Measurements from ENCODE around the gene DDX10. TPM values are rescaled to one million over a fixed set of nuclear protein-coding genes. Genes with fewer than 3 reads are reported as not detected.

The DDX10 gene
- total RNA-seq, 1 donor from 2014 or later = 34.7 TPM

GRCh38 chr11:108934696-108935095 is 269.8 kb downstream of the DDX10 start:
- H3K27ac Mint-ChIP-seq = no peak overlapping the region

GRCh38 chr11:108937746-108938145 is 272.9 kb downstream of the DDX10 start:
- no peak overlapping the region for H3K27ac Mint-ChIP-seq
- H3K4me1 Mint-ChIP-seq (ENCODE audit: unreplicated experiment) = peaks cover 4% of the 10 kb centered on the region
- peaks cover 9% of the 10 kb centered on the region for H3K9me3 Mint-ChIP-seq
- peaks cover 31% of the 10 kb centered on the region for H3K36me3 Mint-ChIP-seq
- H3K27me3 Mint-ChIP-seq = no peaks in the 10 kb centered on the region
- H3K4me3 Mint-ChIP-seq = no peak overlapping the region
- DNase-seq (ENCODE audit: extremely low spot score, unreplicated experiment) = no peak
- TF ChIP-seq CTCF (conservative IDR thresholded peaks at IDR 0.05) = no peak

More at GRCh38 chr11:108934696-108935095, 269.8 kb downstream of the DDX10 start:
- TF ChIP-seq CTCF (conservative IDR thresholded peaks at IDR 0.05) = no peak
- DNase-seq (ENCODE audit: extremely low spot score, unreplicated experiment) = no peak
- peaks cover 5% of the 10 kb centered on the region for H3K9me3 Mint-ChIP-seq
- no peaks in the 10 kb centered on the region for H3K27me3 Mint-ChIP-seq
- H3K4me1 Mint-ChIP-seq (ENCODE audit: unreplicated experiment) = peaks cover 4% of the 10 kb centered on the region
- H3K36me3 Mint-ChIP-seq = peaks cover 14% of the 10 kb centered on the region
- no peak overlapping the region for H3K4me3 Mint-ChIP-seq

- H3K4me1 Mint-ChIP-seq (ENCODE audit: unreplicated experiment) = peaks cover 5% of the 10 kb centered on the region
- H3K4me3 Mint-ChIP-seq = no peak overlapping the region
- no peak for DNase-seq (ENCODE audit: extremely low spot score, unreplicated experiment)
- no peak overlapping the region for H3K27ac Mint-ChIP-seq
- peaks cover 26% of the 10 kb centered on the region for H3K36me3 Mint-ChIP-seq
- no peak for TF ChIP-seq CTCF (conservative IDR thresholded peaks at IDR 0.05)
- peaks cover 7% of the 10 kb centered on the region for H3K9me3 Mint-ChIP-seq
- no peaks in the 10 kb centered on the region for H3K27me3 Mint-ChIP-seq
Measured at GRCh38 chr11:108938604-108939003, 273.7 kb downstream of the DDX10 start.

- H3K4me3 Mint-ChIP-seq = no peak overlapping the region
- H3K36me3 Mint-ChIP-seq = peaks cover 21% of the 10 kb centered on the region
- H3K27me3 Mint-ChIP-seq = no peaks in the 10 kb centered on the region
- peaks cover 4% of the 10 kb centered on the region for H3K9me3 Mint-ChIP-seq
- H3K4me1 Mint-ChIP-seq (ENCODE audit: unreplicated experiment) = peaks cover 10% of the 10 kb centered on the region
- no peak overlapping the region for H3K27ac Mint-ChIP-seq
- TF ChIP-seq CTCF (conservative IDR thresholded peaks at IDR 0.05) = no peak
- no peak for DNase-seq (ENCODE audit: extremely low spot score, unreplicated experiment)
Measured at GRCh38 chr11:108939135-108939534, 274.3 kb downstream of the DDX10 start.

GRCh38 chr11:108943853-108944252 is 279.0 kb downstream of the DDX10 start:
- no peak for DNase-seq (ENCODE audit: extremely low spot score, unreplicated experiment)
- no peak overlapping the region for H3K27ac Mint-ChIP-seq
- peaks cover 6% of the 10 kb centered on the region for H3K4me1 Mint-ChIP-seq (ENCODE audit: unreplicated experiment)
- peaks cover 4% of the 10 kb centered on the region for H3K9me3 Mint-ChIP-seq
- peaks cover 27% of the 10 kb centered on the region for H3K36me3 Mint-ChIP-seq
- TF ChIP-seq CTCF (conservative IDR thresholded peaks at IDR 0.05) = no peak
- H3K4me3 Mint-ChIP-seq = no peak overlapping the region
- H3K27me3 Mint-ChIP-seq = no peaks in the 10 kb centered on the region

Measured in type B pancreatic cell (in vitro differentiated cells).